AG09309 (cell line): ENCODE results near the gene UQCRHL.
A peak's percentile ranks its signal among the peaks of the same experiment; 100 is the strongest.

ENCODE experiments used
- DNase-seq: peaks from one replicate; pipeline ENCODE4 v3.0.0-alpha.2; 2010; ENCODE audit warnings: low read depth
- H3K4me3 ChIP-seq: 2 replicates; pipeline ENCODE4 v1.5.1; 2011; ENCODE audit warnings: mild to moderate bottlenecking, low read depth, low read length, moderate library complexity; ENCODE audit not compliant: control insufficient read depth
- TF ChIP-seq, protein P1 (sequence below): IDR thresholded peaks from 2 replicates; pipeline ENCODE4 v1.5.1; 2011; ENCODE audit warnings: mild to moderate bottlenecking, low read depth, low read length, inconsistent platforms; ENCODE audit not compliant: insufficient read depth, control insufficient read depth; ENCODE audit errors: missing control alignments

The UQCRHL gene

DNA sequence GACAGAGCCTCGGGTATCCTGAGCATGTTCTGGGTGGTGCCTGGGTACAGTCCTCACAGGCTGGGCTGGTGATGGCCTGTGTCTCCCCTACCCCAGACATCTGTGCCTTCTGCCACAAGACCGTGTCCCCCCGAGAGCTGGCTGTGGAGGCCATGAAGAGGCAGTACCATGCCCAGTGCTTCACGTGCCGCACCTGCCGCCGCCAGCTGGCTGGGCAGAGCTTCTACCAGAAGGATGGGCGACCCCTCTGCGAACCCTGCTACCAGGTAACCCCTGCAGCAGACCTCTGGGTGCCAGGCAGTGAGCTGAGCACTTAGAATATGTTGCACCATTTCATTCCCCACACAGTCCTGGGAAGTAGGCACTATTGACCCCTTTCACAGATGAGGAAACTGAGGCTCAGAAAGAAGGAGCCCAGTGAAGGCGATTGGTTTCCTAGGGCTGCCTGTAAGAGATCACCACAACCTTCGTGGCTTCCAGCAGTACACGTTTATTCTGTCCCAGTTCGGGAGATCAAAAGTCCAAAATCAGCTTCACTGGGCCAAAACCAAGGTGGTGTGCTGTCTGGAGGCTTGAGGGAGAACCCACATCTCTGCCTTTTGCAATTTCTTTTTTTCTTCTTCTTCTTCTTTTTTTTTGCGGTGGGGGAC lies 37.0 kb downstream of the UQCRHL start:
- H3K4me3 ChIP-seq, result no peak overlapping the region
- no peak for DNase-seq
- TF ChIP-seq, protein P1, sequence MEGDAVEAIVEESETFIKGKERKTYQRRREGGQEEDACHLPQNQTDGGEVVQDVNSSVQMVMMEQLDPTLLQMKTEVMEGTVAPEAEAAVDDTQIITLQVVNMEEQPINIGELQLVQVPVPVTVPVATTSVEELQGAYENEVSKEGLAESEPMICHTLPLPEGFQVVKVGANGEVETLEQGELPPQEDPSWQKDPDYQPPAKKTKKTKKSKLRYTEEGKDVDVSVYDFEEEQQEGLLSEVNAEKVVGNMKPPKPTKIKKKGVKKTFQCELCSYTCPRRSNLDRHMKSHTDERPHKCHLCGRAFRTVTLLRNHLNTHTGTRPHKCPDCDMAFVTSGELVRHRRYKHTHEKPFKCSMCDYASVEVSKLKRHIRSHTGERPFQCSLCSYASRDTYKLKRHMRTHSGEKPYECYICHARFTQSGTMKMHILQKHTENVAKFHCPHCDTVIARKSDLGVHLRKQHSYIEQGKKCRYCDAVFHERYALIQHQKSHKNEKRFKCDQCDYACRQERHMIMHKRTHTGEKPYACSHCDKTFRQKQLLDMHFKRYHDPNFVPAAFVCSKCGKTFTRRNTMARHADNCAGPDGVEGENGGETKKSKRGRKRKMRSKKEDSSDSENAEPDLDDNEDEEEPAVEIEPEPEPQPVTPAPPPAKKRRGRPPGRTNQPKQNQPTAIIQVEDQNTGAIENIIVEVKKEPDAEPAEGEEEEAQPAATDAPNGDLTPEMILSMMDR, result no peak

DNA sequence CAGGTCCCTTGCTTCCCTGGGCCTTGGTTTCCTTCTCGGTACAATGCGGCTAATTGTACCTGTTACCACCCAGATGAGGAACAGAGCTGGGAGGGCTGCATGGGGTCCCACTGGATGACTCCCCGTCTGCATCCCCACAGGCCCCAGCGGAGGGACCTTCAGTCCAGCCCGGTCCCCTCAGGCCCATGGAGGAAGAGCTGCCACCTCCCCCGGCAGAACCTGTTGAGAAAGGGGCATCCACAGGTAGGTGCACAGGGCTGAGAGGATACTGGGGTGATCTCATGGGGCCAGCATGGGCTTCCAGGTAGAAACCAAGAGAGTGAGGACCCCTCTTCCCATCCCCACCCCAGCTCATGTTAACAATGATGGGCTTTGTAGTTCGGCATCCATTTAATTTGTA lies 39.1 kb downstream of the UQCRHL start:
- H3K4me3 ChIP-seq, result no peak overlapping the region
- TF ChIP-seq, protein P1, result no peak
- DNase-seq, result no peak

DNA sequence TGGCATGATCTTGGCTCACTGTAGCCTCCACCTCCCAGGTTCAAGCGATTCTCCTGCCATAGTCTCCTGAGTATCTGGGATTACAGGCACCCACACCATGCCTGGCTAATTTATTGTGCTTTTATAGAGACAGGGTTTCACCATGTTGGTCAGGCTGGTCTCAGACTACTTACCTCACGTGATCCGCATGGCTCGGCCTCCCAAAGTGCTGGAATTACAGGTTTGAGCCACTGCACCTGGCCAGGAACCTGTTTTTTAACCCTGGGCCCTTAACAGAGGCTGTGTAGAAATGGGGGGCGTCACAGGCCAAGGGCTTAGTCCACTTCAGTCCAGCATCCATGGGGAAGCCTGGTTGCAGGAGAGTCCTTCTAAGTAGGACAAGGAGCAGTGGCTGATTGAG lies 39.5 kb downstream of the UQCRHL start:
- DNase-seq, result no peak
- TF ChIP-seq, protein P1, result no peak
- H3K4me3 ChIP-seq, result no peak overlapping the region

DNA sequence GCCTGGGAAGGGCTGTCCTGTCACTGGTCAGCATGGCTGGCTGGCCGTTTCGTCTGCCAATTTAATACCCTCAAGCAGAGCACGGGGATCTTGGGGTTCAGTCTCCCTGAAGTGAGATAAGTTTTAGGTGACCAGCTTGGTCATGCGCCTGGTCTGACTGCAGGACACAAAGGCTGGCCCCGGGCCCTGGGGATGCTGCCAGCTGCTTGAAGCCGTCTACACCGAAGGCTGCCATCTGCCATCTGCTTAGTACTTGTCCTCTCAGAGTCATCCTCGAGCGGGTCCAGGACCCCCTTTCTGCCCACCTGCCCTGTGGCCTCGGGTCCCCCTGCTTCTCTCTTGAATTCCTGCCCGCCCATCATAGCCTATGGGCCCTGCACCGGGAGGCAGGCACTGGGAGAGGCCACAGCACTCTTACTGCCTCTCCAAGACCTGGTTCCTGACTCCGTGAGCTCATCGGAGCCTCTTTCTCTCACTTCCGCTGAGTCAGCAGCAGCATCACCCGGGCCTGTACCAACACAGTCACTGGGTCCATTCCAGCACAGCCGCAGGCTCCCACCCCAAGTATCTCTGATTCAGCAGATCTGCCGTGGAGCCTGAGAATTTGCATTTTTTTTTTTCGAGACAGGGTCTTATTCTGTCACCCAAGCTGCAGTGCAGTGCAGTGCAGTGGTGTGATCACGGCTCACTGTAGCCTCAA lies 41.8 kb downstream of the UQCRHL start:
- peak; percentile 72 for DNase-seq
- no peak overlapping the region for H3K4me3 ChIP-seq
- TF ChIP-seq, protein P1, result no peak

DNA sequence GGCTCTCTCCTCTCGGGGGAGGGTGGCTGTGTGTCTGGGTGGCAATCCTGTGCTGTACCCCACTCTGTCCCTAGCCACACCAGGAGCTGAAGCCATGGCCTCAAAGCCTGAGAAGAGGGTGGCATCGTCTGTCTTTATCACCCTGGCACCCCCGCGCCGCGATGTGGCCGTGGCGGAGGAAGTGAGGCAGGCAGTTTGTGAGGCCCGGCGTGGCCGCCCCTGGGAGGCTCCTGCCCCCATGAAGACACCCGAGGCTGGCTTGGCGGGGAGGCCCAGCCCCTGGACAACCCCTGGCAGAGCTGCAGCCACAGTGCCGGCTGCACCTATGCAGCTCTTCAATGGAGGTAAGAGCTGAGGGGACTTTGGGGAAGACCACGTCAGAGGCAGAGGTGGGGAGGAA lies 42.6 kb downstream of the UQCRHL start:
- no peak overlapping the region for H3K4me3 ChIP-seq
- no peak for DNase-seq
- TF ChIP-seq, protein P1, result no peak

DNA sequence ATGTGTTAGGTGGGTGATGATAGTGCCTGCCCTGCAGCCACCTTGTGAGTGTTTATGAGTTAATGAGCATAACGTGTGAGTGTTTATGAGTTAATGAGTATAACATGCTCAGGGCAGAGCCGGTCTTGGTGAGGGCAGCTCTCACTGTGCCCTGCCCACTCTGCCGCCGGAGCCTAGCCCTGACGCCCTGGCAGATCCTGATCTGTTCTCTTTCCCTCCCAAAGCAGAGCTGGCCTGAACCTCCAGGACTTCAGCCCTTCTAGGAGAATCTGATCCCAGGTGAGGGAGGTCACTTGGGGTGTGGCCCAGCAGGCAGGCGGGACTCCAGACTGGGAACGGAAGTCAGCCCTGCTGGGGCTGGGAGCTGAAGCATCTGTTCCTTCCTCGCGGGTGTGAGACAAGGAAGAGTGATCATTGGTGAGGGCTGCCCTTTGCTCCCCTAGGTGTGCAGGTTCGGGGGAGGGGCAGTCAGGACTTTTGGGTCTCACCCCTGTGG lies 43.1 kb downstream of the UQCRHL start:
- DNase-seq, result no peak

More for the DNA sequence above, 43.1 kb downstream of the UQCRHL start:
- no peak overlapping the region for H3K4me3 ChIP-seq
- TF ChIP-seq, protein P1, result no peak
